IMR-90 (cell line): Measurements from ENCODE around the gene EPS15. TPM values are rescaled to one million over a fixed set of nuclear protein-coding genes. Genes with fewer than 3 reads are reported as not detected.

ENCODE experiments used
- ATAC-seq: fragments of 200-7000 bp; cut with Tn5 transposase; 2 replicates; pipeline ENCODE4 v1.9.1; 2020; ENCODE audit warnings: low read depth, mild to moderate bottlenecking, moderate library complexity
- BruUV-seq: library from RNA; stranded (reverse); fragments of 400-500 nt; replicated peaks from 2 replicates; lab custom pipeline; 2021; lab: Mats Ljungman, UMichigan
- CTCF ChIA-PET: fragments of 300-600 bp; formaldehyde crosslinking; extraction: SDS; loops from one replicate; lab custom pipeline; 2021; ENCODE audit warnings: antibody characterized with exemption; lab: Yijun Ruan, JAX
- POLR2A ChIA-PET: fragments of 300-600 bp; sonication (Branson Sonifier 250); formaldehyde crosslinking; loops from one replicate; lab custom pipeline; 2022; ENCODE audit warnings: antibody characterized with exemption; ENCODE audit not compliant: unreplicated experiment; lab: Charles Lee
- DNase-seq: peaks from one replicate; pipeline ENCODE4 v3.0.0; 2013
- H2AFZ ChIP-seq: replicated peaks from 2 replicates; pipeline ENCODE3; 2013; ENCODE audit warnings: low read length, mild to moderate bottlenecking; ENCODE audit not compliant: poor library complexity
- H2AK5ac ChIP-seq: 2 replicates; pipeline ENCODE4 v1.6.1; 2013; ENCODE audit warnings: low read depth, low read length, inconsistent platforms
- H2AK9ac ChIP-seq: replicated peaks from 2 replicates; pipeline ENCODE3; 2013; ENCODE audit warnings: mild to moderate bottlenecking, low read depth, low read length, moderate library complexity; ENCODE audit not compliant: poor library complexity
- H2BK120ac ChIP-seq: 2 replicates; pipeline ENCODE4 v1.6.1; 2013; ENCODE audit warnings: low read depth, low read length, inconsistent platforms
- H2BK15ac ChIP-seq: 3 replicates; pipeline ENCODE4 v1.6.1; 2013; ENCODE audit warnings: low read depth, low read length, inconsistent platforms
- H2BK20ac ChIP-seq: 2 replicates; pipeline ENCODE4 v1.6.1; 2013; ENCODE audit warnings: low read depth, mild to moderate bottlenecking, inconsistent platforms, low read length, moderate library complexity
- H2BK5ac ChIP-seq: 2 replicates; pipeline ENCODE4 v1.6.1; 2013; ENCODE audit warnings: mild to moderate bottlenecking, low read depth, low read length, inconsistent platforms; ENCODE audit not compliant: poor library complexity, severe bottlenecking
- H3K14ac ChIP-seq: replicated peaks from 2 replicates; pipeline ENCODE4 v1.6.1; 2013; ENCODE audit warnings: low read depth, low read length, inconsistent platforms
- H3K18ac ChIP-seq: 2 replicates; pipeline ENCODE4 v1.6.1; 2013; ENCODE audit warnings: low read depth, low read length, control low read depth
- H3K23ac ChIP-seq: 2 replicates; pipeline ENCODE4 v1.6.1; 2013; ENCODE audit warnings: low read depth, low read length, inconsistent platforms
- H3K27ac ChIP-seq: 2 replicates; pipeline ENCODE4 v1.5.1; 2013; ENCODE audit warnings: mild to moderate bottlenecking, control low read depth, low read length; ENCODE audit not compliant: insufficient read depth
- H3K27me3 ChIP-seq: 2 replicates; pipeline ENCODE4 v1.6.1; 2013; ENCODE audit warnings: low read length; ENCODE audit not compliant: control insufficient read depth, insufficient read depth
- H3K36me3 ChIP-seq: 2 replicates; pipeline ENCODE4 v1.6.1; 2013; ENCODE audit warnings: low read length, mixed read lengths; ENCODE audit not compliant: control insufficient read depth, insufficient read depth
- H3K4ac ChIP-seq: 2 replicates; pipeline ENCODE4 v1.6.1; 2013; ENCODE audit warnings: low read depth, low read length, inconsistent platforms
- H3K4me1 ChIP-seq: 2 replicates; pipeline ENCODE4 v1.6.1; 2013; ENCODE audit warnings: low read length, mixed read lengths; ENCODE audit not compliant: control insufficient read depth, insufficient read depth
- H3K4me2 ChIP-seq: 2 replicates; pipeline ENCODE4 v1.6.1; 2013; ENCODE audit warnings: low read depth, mild to moderate bottlenecking, control low read depth, low read length, moderate library complexity
- H3K4me3 ChIP-seq: 2 replicates; pipeline ENCODE4 v1.5.1; 2013; ENCODE audit warnings: low read depth, mild to moderate bottlenecking, control low read depth, low read length, moderate library complexity; ENCODE audit not compliant: insufficient read depth
- H3K56ac ChIP-seq: 2 replicates; pipeline ENCODE4 v1.6.1; 2013; ENCODE audit warnings: low read length, inconsistent platforms; ENCODE audit not compliant: insufficient read depth; ENCODE audit errors: extremely low read depth
- H3K79me1 ChIP-seq, 2 experiments: 2 replicates each; pipeline ENCODE4 v1.6.1; 2013; ENCODE audit warnings: low read length in 2 of 2, inconsistent platforms in 1 of 2, low read depth in 1 of 2
- H3K9ac ChIP-seq: 2 replicates; pipeline ENCODE4 v1.6.1; 2013; ENCODE audit warnings: low read depth, low read length, control low read depth
- H3K9me1 ChIP-seq: 2 replicates; pipeline ENCODE4 v1.6.1; 2013; ENCODE audit warnings: low read length, inconsistent platforms; ENCODE audit not compliant: insufficient read depth
- H3K9me3 ChIP-seq: 2 replicates; pipeline ENCODE4 v1.6.1; 2013; ENCODE audit warnings: low read length; ENCODE audit not compliant: control insufficient read depth, insufficient read depth
- H4K20me1 ChIP-seq: 2 replicates; pipeline ENCODE4 v1.6.1; 2013; ENCODE audit warnings: low read length, inconsistent platforms; ENCODE audit not compliant: insufficient read depth
- H4K5ac ChIP-seq: 2 replicates; pipeline ENCODE4 v1.6.1; 2013; ENCODE audit warnings: mild to moderate bottlenecking, low read depth, low read length, control low read depth
- H4K8ac ChIP-seq, 2 experiments: 2 replicates each; pipeline ENCODE4 v1.6.1; 2013; ENCODE audit warnings: low read depth in 2 of 2, low read length in 2 of 2, control low read depth in 1 of 2, inconsistent platforms in 1 of 2
- H4K91ac ChIP-seq: 2 replicates; pipeline ENCODE4 v1.6.1; 2013; ENCODE audit warnings: low read depth, low read length, inconsistent platforms; ENCODE audit not compliant: insufficient read depth
- BHLHE40 ChIP-seq: fragments of 150-350 bp; IDR thresholded peaks from 2 replicates; pipeline ENCODE4 v1.6.1; 2016; ENCODE audit warnings: mild to moderate bottlenecking, low read depth, low read length
- CEBPB ChIP-seq: IDR thresholded peaks from 2 replicates; pipeline ENCODE4 v1.6.1; 2012; ENCODE audit warnings: low read depth, low read length, improper control_type of control experiment
- CHD1 ChIP-seq: IDR thresholded peaks from 2 replicates; pipeline ENCODE4 v1.6.1; 2012; ENCODE audit warnings: low read depth, low read length, improper control_type of control experiment
- CTCF ChIP-seq: conservative IDR thresholded peaks from 2 replicates; pipeline ENCODE4 v1.5.1; 2012; ENCODE audit warnings: mild to moderate bottlenecking, low read depth, low read length, improper control_type of control experiment
- ELK1 ChIP-seq: fragments of 150-350 bp; IDR thresholded peaks from 2 replicates; pipeline ENCODE4 v1.6.1; 2016; ENCODE audit warnings: low read depth, mild to moderate bottlenecking, low read length, moderate library complexity, borderline replicate concordance
- MAFK ChIP-seq: IDR thresholded peaks from 2 replicates; pipeline ENCODE4 v1.6.1; 2012; ENCODE audit warnings: low read depth, low read length, improper control_type of control experiment
- MXI1 ChIP-seq: IDR thresholded peaks from 2 replicates; pipeline ENCODE4 v1.6.1; 2012; ENCODE audit warnings: low read depth, mild to moderate bottlenecking, low read length, moderate library complexity, borderline replicate concordance
- NFE2L2 ChIP-seq: fragments of 150-350 bp; IDR thresholded peaks from 2 replicates; pipeline ENCODE4 v1.6.1; 2016; ENCODE audit warnings: low read depth, mild to moderate bottlenecking, low read length
- RAD21 ChIP-seq: IDR thresholded peaks from 2 replicates; pipeline ENCODE4 v1.6.1; 2012; ENCODE audit warnings: low read length, improper control_type of control experiment
- RFX5 ChIP-seq: IDR thresholded peaks from 2 replicates; pipeline ENCODE4 v1.8.0; 2012; ENCODE audit warnings: low read depth, mild to moderate bottlenecking, low read length, moderate library complexity
- SMC3 ChIP-seq: fragments of 150-350 bp; IDR thresholded peaks from 2 replicates; pipeline ENCODE4 v1.6.1; 2016; ENCODE audit warnings: low read depth, mild to moderate bottlenecking, antibody characterized with exemption, low read length, moderate library complexity
- USF2 ChIP-seq: fragments of 150-350 bp; IDR thresholded peaks from 2 replicates; pipeline ENCODE4 v1.6.1; 2017; ENCODE audit warnings: mild to moderate bottlenecking, antibody characterized with exemption, low read length, low read depth
- whole genome bisulfite sequencing, 2 experiments: methylation state at CpG; one replicate each; pipeline versions ENCODE4 v1.1.5 to v1.1.7; 2013; ENCODE audit warnings: missing lambda C conversion rate in 2 of 2; ENCODE audit not compliant: insufficient read length in 1 of 2; ENCODE audit errors: extremely low coverage in 2 of 2; 5-methylcytosine and 5-hydroxymethylcytosine counted together
- dilution Hi-C: fragments of 300-500 bp; cut with HindIII; formaldehyde crosslinking; loops from one replicate; pipeline ENCODE4 v1.14.3; 2018; ENCODE audit warnings: low sequenced_read_pairs; ENCODE audit not compliant: unreplicated experiment
- in situ Hi-C: fragments of 300-500 bp; cut with MboI; formaldehyde crosslinking; loops from 3 replicates; pipeline ENCODE4 v1.14.3; 2019; ENCODE audit warnings: low sequenced_read_pairs, inconsistent platforms, mixed read lengths
- intact Hi-C: fragments of 100-400 bp; cut with micrococcal nuclease; formaldehyde crosslinking; loops from 2 replicates; pipeline ENCODE4 v1.10.0; 2022
- polyA plus RNA-seq, 3 experiments: library from polyadenylated mRNA; depleted of rRNA; stranded (reverse); fragments of >200 nt; gene quantifications; 2 replicates each; pipeline ENCODE4 v1.2.3, GENCODE V29; 2012; ENCODE audit warnings: low replicate concordance in 1 of 3
- total RNA-seq: library from RNA; depleted of rRNA; stranded (reverse); fragments of >200 nt; gene quantifications from 2 replicates; pipeline ENCODE4 v1.2.3, GENCODE V29; 2012

EPS15 gene
- total and polyA plus RNA-seq, 2 of the 4 experiments (the other 2 are of a cell fraction), result 17.6 to 38.0 TPM

DNA sequence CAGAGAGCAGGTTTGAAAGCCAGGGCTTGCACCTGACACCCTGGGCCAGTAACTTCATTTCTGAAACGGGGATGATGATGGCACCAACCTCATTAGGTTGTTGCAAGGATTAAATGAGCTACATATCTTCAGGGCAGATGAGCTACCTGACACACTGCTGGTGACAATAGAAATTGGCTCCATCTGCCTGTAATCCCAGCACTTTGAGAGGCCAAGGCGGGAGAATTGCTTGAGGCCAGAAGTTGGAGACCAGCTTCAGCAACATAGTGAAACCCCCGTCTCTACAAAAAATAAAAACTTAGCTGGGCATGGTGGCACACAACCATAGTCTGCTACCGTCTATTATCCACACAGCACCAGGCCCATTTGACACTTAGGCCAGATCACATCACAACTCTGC, 182.4 kb downstream of the EPS15 start:
- no peaks in the 10 kb centered on the region for H3K79me1 ChIP-seq
- H3K4me2 ChIP-seq, result no peak overlapping the region
- H4K5ac ChIP-seq, result no peak overlapping the region
- H3K23ac ChIP-seq, result no peak overlapping the region
- no peaks in the 10 kb centered on the region for H3K36me3 ChIP-seq
- H3K56ac ChIP-seq, result no peak overlapping the region
- ChIA-PET POLR2A (no interaction called here), CTCF (interaction anchor here (0.6 kb wide), 1 partner anchor 11 kb away, joined by 3 read pairs; no protein-coding TSS in a partner anchor)
- H4K8ac ChIP-seq, result no peak overlapping the region
- no peak overlapping the region for H3K14ac ChIP-seq
- ATAC-seq, result no peak
- no peak overlapping the region for H2AK5ac ChIP-seq
- no peak for TF ChIP-seq NFE2L2
- no peak for TF ChIP-seq SMC3
- TF ChIP-seq BHLHE40, result no peak
- TF ChIP-seq CHD1, result no peak
- TF ChIP-seq CEBPB, result no peak
- no peak for TF ChIP-seq MAFK
- no peak for TF ChIP-seq RFX5
- no peak for TF ChIP-seq USF2
- no peak for TF ChIP-seq RAD21
- no peak for TF ChIP-seq MXI1
- no peak for TF ChIP-seq ELK1
- no peak for TF ChIP-seq CTCF
- no peaks in the 10 kb centered on the region; the same call in 1 of the 2 replicates for H3K9me1 ChIP-seq
- H4K91ac ChIP-seq, result no peak overlapping the region
- H3K4me3 ChIP-seq, result no peak overlapping the region
- DNase-seq, result no peak
- H3K9ac ChIP-seq, result no peak overlapping the region
- no peak overlapping the region for H2AK9ac ChIP-seq
- H3K27me3 ChIP-seq, result peaks cover under 1% of the 10 kb centered on the region; the same call in 1 of the 2 replicates
- no peak overlapping the region for H2BK20ac ChIP-seq
- in situ Hi-C loops, result no loop called here
- H4K20me1 ChIP-seq, result no peaks in the 10 kb centered on the region
- no peak overlapping the region for H3K4ac ChIP-seq
- H2BK5ac ChIP-seq, result no peak overlapping the region
- no peak overlapping the region for H2AFZ ChIP-seq
- no peak overlapping the region for H3K18ac ChIP-seq
- no peaks in the 10 kb centered on the region for H3K4me1 ChIP-seq
- dilution Hi-C loops, result no loop called here
- WGBS, 2 experiments, result 79% methylated on average over 2 of the region's 4 CpGs; no CpG with 5 or more reads in 1 of the 2 experiments
- H2BK120ac ChIP-seq, result no peak overlapping the region
- BruUV-seq, result no TSS peak
- H3K27ac ChIP-seq, result no peak overlapping the region
- H3K9me3 ChIP-seq, result no peaks in the 10 kb centered on the region
- no peak overlapping the region for H2BK15ac ChIP-seq
- intact Hi-C loops, result no loop called here
